Mesenchymal stem cell (in vitro differentiated cells and primary cell): ENCODE measurements around the gene URM1.

Experiments used
- DNase-seq: peaks from one replicate; pipeline ENCODE4 v3.0.0-alpha.2; 2013
- H2AFZ ChIP-seq: one replicate; pipeline ENCODE4 v1.6.1; 2013; ENCODE audit warnings: low read depth, mild to moderate bottlenecking, control low read depth, inconsistent platforms, low read length, moderate library complexity
- H2AK5ac ChIP-seq: 2 replicates; pipeline ENCODE4 v1.6.1; 2013; ENCODE audit warnings: low read length, moderate library complexity, mild to moderate bottlenecking, inconsistent platforms; ENCODE audit not compliant: severe bottlenecking
- H2BK120ac ChIP-seq: one replicate; pipeline ENCODE4 v1.6.1; 2013; ENCODE audit warnings: low read depth, mild to moderate bottlenecking, inconsistent platforms, low read length, moderate library complexity
- H2BK12ac ChIP-seq, 2 experiments: one replicate each; pipeline ENCODE4 v1.6.1; 2013; ENCODE audit warnings: inconsistent platforms in 2 of 2, low read length in 2 of 2, mild to moderate bottlenecking in 2 of 2, moderate library complexity in 2 of 2, control low read depth in 1 of 2
- H2BK15ac ChIP-seq: one replicate; pipeline ENCODE4 v1.6.1; 2013; ENCODE audit warnings: mild to moderate bottlenecking, low read depth, inconsistent platforms; ENCODE audit not compliant: poor library complexity, severe bottlenecking
- H2BK5ac ChIP-seq: 2 replicates; pipeline ENCODE4 v1.6.1; 2013; ENCODE audit warnings: low read depth, mild to moderate bottlenecking, low read length, control low read depth, inconsistent platforms; ENCODE audit not compliant: poor library complexity, severe bottlenecking
- H3K14ac ChIP-seq, 2 experiments: one replicate each; pipeline ENCODE4 v1.6.1; 2013; ENCODE audit warnings: inconsistent platforms in 2 of 2, low read length in 2 of 2, control low read depth in 1 of 2, mild to moderate bottlenecking in 1 of 2, moderate library complexity in 1 of 2
- H3K18ac ChIP-seq, 2 experiments: one replicate each; pipeline ENCODE4 v1.6.1; 2013; ENCODE audit warnings: inconsistent platforms in 2 of 2, low read length in 2 of 2, control low read depth in 1 of 2, low read depth in 1 of 2, mild to moderate bottlenecking in 1 of 2
- H3K23ac ChIP-seq, 2 experiments: one replicate each; pipeline ENCODE4 v1.6.1; 2013; ENCODE audit warnings: inconsistent platforms in 2 of 2, low read length in 2 of 2, mild to moderate bottlenecking in 2 of 2, moderate library complexity in 2 of 2, control low read depth in 1 of 2
- H3K27ac ChIP-seq: 2 replicates; pipeline ENCODE4 v1.5.1; 2013; ENCODE audit warnings: mild to moderate bottlenecking, moderate library complexity, low read length, control low read depth, inconsistent platforms; ENCODE audit not compliant: poor library complexity, severe bottlenecking
- H3K27me3 ChIP-seq, 2 experiments: 2 replicates each; pipeline versions ENCODE4 v1.6.1 to v1.7.0; 2013; ENCODE audit warnings: low read length in 2 of 2, mild to moderate bottlenecking in 2 of 2, moderate library complexity in 2 of 2, control low read depth in 1 of 2, inconsistent platforms in 1 of 2; ENCODE audit not compliant: control insufficient read depth in 1 of 2, insufficient read depth in 1 of 2
- H3K36me3 ChIP-seq, 2 experiments: 2 replicates each; pipeline versions ENCODE4 v1.6.1 to v1.7.0; 2013; ENCODE audit warnings: low read length in 2 of 2, control low read depth in 1 of 2, inconsistent platforms in 1 of 2, low read depth in 1 of 2, mild to moderate bottlenecking in 1 of 2; ENCODE audit not compliant: insufficient read depth in 2 of 2, control insufficient read depth in 1 of 2
- H3K4ac ChIP-seq, 2 experiments: one replicate each; pipeline ENCODE4 v1.6.1; 2013; ENCODE audit warnings: inconsistent platforms in 2 of 2, low read length in 2 of 2, mild to moderate bottlenecking in 2 of 2, moderate library complexity in 2 of 2, control low read depth in 1 of 2, low read depth in 1 of 2
- H3K4me1 ChIP-seq: 2 replicates; pipeline ENCODE4 v1.6.1; 2013; ENCODE audit warnings: low read depth, low read length, control low read depth; ENCODE audit not compliant: control insufficient read depth, insufficient read depth
- H3K4me2 ChIP-seq: 2 replicates; pipeline ENCODE4 v1.6.1; 2013; ENCODE audit warnings: low read length, mild to moderate bottlenecking, inconsistent platforms; ENCODE audit not compliant: poor library complexity, severe bottlenecking
- H3K4me3 ChIP-seq, 2 experiments: 2 replicates each; pipeline versions ENCODE4 v1.5.1 to v1.7.0; 2013; ENCODE audit warnings: low read length in 2 of 2, mild to moderate bottlenecking in 2 of 2, control low read depth in 1 of 2, low read depth in 1 of 2; ENCODE audit not compliant: insufficient read depth in 1 of 2
- H3K79me1 ChIP-seq: replicated peaks from 2 replicates; pipeline ENCODE4 v1.6.1; 2013; ENCODE audit warnings: mild to moderate bottlenecking, control low read depth, low read length, inconsistent platforms; ENCODE audit not compliant: poor library complexity, severe bottlenecking
- H3K9ac ChIP-seq: 2 replicates; pipeline ENCODE4 v1.7.0; 2013; ENCODE audit warnings: mild to moderate bottlenecking, low read length, moderate library complexity
- H3K9me3 ChIP-seq: 2 replicates; pipeline ENCODE4 v1.7.0; 2013; ENCODE audit warnings: mild to moderate bottlenecking, low read length; ENCODE audit not compliant: control insufficient read depth
- H4K8ac ChIP-seq: one replicate; pipeline ENCODE4 v1.6.1; 2013; ENCODE audit warnings: inconsistent platforms, mild to moderate bottlenecking, low read length, moderate library complexity
- H4K91ac ChIP-seq: one replicate; pipeline ENCODE4 v1.6.1; 2013; ENCODE audit warnings: mild to moderate bottlenecking, low read length, inconsistent platforms
- WGBS: methylation state at CpG from one replicate; pipeline ENCODE4 v1.1.7; 2013; ENCODE audit warnings: mixed read lengths; 5-methylcytosine and 5-hydroxymethylcytosine counted together

The URM1 gene

GRCh38 chr9:128358861-128359260 lies 12.3 kb upstream of the URM1 start:
- Histone ChIP-seq H3K4me2 (no peak overlapping the region), H3K4me1 (peaks cover 8% of the 10 kb centered on the region), H3K27me3 (no peaks in the 10 kb centered on the region), H4K91ac (no peak overlapping the region), H2BK12ac (no peak overlapping the region), H3K4ac (no peak overlapping the region), H3K9ac (no peak overlapping the region), H4K8ac (no peak overlapping the region), H3K79me1 (no peaks in the 10 kb centered on the region), H2BK5ac (no peak overlapping the region), H3K9me3 (no peaks in the 10 kb centered on the region), H2AK5ac (no peak overlapping the region), H2BK120ac (no peak overlapping the region), H3K36me3 (peaks cover 28 to 46% of the 10 kb centered on the region in 2 experiments), H3K14ac (no peak overlapping the region), H3K27ac (no peak overlapping the region), H2AFZ (no peak overlapping the region), H3K4me3 (no peak overlapping the region), H3K23ac (no peak overlapping the region), H2BK15ac (no peak overlapping the region), H3K18ac (no peak overlapping the region)
- WGBS = 91% methylated on average over 4 of the region's 4 CpGs
- no peak for DNase-seq

GRCh38 chr9:128360826-128361225 lies 10.3 kb upstream of the URM1 start:
- no peak overlapping the region for H2BK12ac ChIP-seq
- H2AFZ ChIP-seq = no peak overlapping the region
- 67% methylated on average over 1 of the region's 2 CpGs for WGBS

GRCh38 chr9:128361296-128361985 lies 9.7 kb upstream of the URM1 start:
- Histone ChIP-seq H3K4me1 (peaks cover 17% of the 10 kb centered on the region), H2BK12ac (no peak overlapping the region), H2AFZ (peak overlapping the region; percentile 79), H3K14ac (no peak overlapping the region), H3K4me2 (peak overlapping the region; percentile 65), H2BK5ac (no peak overlapping the region), H3K23ac (no peak overlapping the region), H3K9me3 (no peaks in the 10 kb centered on the region), H3K18ac (peak overlapping the region; percentile 61 to 75), H3K79me1 (no peaks in the 10 kb centered on the region), H2BK120ac (peak overlapping the region; percentile 75), H2AK5ac (no peak overlapping the region), H3K4me3 (peak overlapping the region in 1 of 2 experiments; percentile 68), H3K27me3 (no peaks in the 10 kb centered on the region), H3K27ac (peak overlapping the region; percentile 50), H4K91ac (peak overlapping the region; percentile 66), H3K36me3 (peaks cover 6 to 22% of the 10 kb centered on the region in 2 experiments), H3K9ac (peak overlapping the region; percentile 62), H3K4ac (peak overlapping the region; percentile 29 to 78), H4K8ac (peak overlapping the region; percentile 94), H2BK15ac (peak overlapping the region; percentile 13)
- DNase-seq = no peak
- WGBS = 63% methylated on average over 13 of the region's 14 CpGs

More at GRCh38 chr9:128360826-128361225, 10.3 kb upstream of the URM1 start:
- Histone ChIP-seq H3K4ac (no peak overlapping the region), H3K9ac (peak overlapping the region; percentile 62), H2AK5ac (no peak overlapping the region), H3K27me3 (no peaks in the 10 kb centered on the region), H3K23ac (no peak overlapping the region), H2BK5ac (no peak overlapping the region), H3K4me3 (no peak overlapping the region), H3K27ac (no peak overlapping the region), H3K14ac (no peak overlapping the region), H2BK120ac (no peak overlapping the region), H3K18ac (no peak overlapping the region), H3K4me2 (no peak overlapping the region), H3K79me1 (no peaks in the 10 kb centered on the region), H4K8ac (no peak overlapping the region), H4K91ac (no peak overlapping the region), H3K36me3 (peaks cover 11 to 29% of the 10 kb centered on the region in 2 experiments), H3K9me3 (no peaks in the 10 kb centered on the region), H3K4me1 (peaks cover 17% of the 10 kb centered on the region), H2BK15ac (no peak overlapping the region)
- no peak for DNase-seq

- H3K4me1 ChIP-seq = peaks cover 17% of the 10 kb centered on the region
- H3K4ac ChIP-seq = peak overlapping the region; percentile 29 to 78
- no peak overlapping the region for H3K23ac ChIP-seq
- peak; percentile 84 for DNase-seq
- no peaks in the 10 kb centered on the region for H3K79me1 ChIP-seq
- peak overlapping the region; percentile 61 to 75 for H3K18ac ChIP-seq
- peak overlapping the region; percentile 65 for H3K4me2 ChIP-seq
- no peaks in the 10 kb centered on the region for H3K9me3 ChIP-seq
- WGBS = 20% methylated on average over 20 of the region's 20 CpGs
- H3K36me3 ChIP-seq = peaks cover 6 to 22% of the 10 kb centered on the region in 2 experiments
- no peak overlapping the region for H2BK12ac ChIP-seq
- no peak overlapping the region for H3K14ac ChIP-seq
- H3K4me3 ChIP-seq = peak overlapping the region in 1 of 2 experiments; percentile 68
- H3K27me3 ChIP-seq = no peaks in the 10 kb centered on the region
- H2AFZ ChIP-seq = peak overlapping the region; percentile 79
- no peak overlapping the region for H4K91ac ChIP-seq
- peak overlapping the region; percentile 75 for H2BK120ac ChIP-seq
- H2BK15ac ChIP-seq = peak overlapping the region; percentile 52
- peak overlapping the region; percentile 94 for H4K8ac ChIP-seq
- no peak overlapping the region for H2AK5ac ChIP-seq
- peak overlapping the region; percentile 62 for H3K9ac ChIP-seq
- H2BK5ac ChIP-seq = peak overlapping the region; percentile 25
- peak overlapping the region; percentile 50 for H3K27ac ChIP-seq
Measured at GRCh38 chr9:128361986-128362646, 9.1 kb upstream of the URM1 start.
